Measurements from ENCODE around the gene TRPM1. TPM values are rescaled to one million over a fixed set of nuclear protein-coding genes. Genes with fewer than 3 reads are reported as not detected.

TRPM1 gene
- total RNA-seq, 4 donors from 2014 or later: not detected

DNA sequence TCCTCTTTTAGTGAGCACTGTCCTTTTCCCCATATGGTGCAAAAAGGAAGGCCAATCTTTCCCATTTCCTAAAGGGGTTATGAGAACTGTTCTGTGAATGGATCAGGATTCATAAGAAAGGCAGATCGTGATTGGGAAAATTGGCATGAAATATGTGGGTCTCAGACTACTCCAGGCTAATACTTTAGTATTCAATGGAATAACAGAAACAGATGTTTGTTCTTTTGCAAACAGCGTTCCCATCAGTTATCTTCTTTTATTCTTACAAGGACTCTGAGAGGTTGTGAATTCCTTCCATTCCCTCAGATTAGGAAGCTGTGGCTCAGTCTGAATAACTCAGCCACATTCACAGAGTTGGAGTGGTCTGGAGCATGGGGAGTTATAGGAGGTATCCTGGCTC, 58.8 kb downstream of the TRPM1 start:
- H3K27ac ChIP-seq: no peak overlapping the region
- no peaks in the 10 kb centered on the region for H3K36me3 ChIP-seq
- ATAC-seq: no peak
- H3K4me1 ChIP-seq: no peaks in the 10 kb centered on the region
- H3K9me3 ChIP-seq: no peaks in the 10 kb centered on the region
- WGBS, 2 donors (ENCODE audit: low coverage in 1 of 2): 57 to 69% methylated on average over 2 of the region's 2 CpGs
- peaks cover 5% of the 10 kb centered on the region for H3K27me3 ChIP-seq
- no peak overlapping the region for H3K4me3 ChIP-seq
- no peak for TF ChIP-seq EP300 (IDR thresholded peaks at IDR 0.05)

DNA sequence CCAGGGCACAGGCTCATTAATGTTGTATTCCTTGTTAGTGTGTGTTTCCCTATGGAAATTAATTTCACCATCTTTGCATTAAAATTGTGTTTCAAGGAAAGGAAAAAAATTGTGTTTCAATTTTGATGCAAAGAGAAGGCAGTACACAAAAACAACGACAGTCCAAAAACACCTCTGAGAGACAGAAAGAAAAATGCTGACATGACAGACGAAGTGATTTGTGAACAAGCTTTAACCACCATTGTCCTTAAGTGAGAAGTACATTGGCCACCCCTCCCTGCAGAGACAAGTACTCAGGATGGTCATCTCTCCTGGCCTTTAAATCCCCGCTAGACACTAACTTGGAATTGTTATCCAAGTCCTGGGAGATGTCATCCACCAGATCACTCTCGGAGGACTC, 59.9 kb downstream of the TRPM1 start:
- H3K36me3 ChIP-seq: no peaks in the 10 kb centered on the region
- H3K27me3 ChIP-seq: peaks cover 5% of the 10 kb centered on the region
- no peak for TF ChIP-seq POLR2A (IDR thresholded peaks at IDR 0.05)
- H3K27ac ChIP-seq: no peak overlapping the region
- ATAC-seq: no peak
- H3K4me1 ChIP-seq: no peaks in the 10 kb centered on the region
- H3K9me3 ChIP-seq: no peaks in the 10 kb centered on the region
- H3K4me3 ChIP-seq: no peak overlapping the region
- WGBS, 2 donors (ENCODE audit: low coverage in 1 of 2): 88 to 90% methylated on average over 4 of the region's 4 CpGs

DNA sequence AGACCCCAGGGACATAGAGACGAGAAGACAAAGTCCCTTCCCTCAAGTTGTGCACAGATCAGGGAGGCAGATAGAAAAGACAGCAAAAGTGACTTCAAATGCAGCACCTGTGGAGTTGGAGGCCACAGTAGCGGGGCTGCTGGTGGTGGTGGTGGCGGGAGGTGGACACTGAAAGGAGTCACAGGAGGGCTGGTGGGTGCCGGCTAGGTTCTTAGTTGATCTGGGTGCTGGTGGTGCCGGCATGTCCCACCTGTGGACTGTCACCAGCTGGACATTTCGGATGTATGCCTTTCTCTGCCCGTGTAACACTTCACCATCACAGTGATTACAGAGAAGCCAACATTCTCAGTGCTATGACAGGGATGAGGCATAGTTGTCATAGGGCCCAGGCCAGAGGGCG, 60.9 kb downstream of the TRPM1 start:
- H3K9me3 ChIP-seq: no peaks in the 10 kb centered on the region
- peaks cover 5% of the 10 kb centered on the region for H3K27me3 ChIP-seq
- 90 to 98% methylated on average over 4 to 5 of the region's 8 CpGs for WGBS, 2 donors (ENCODE audit: low coverage in 1 of 2)

DNA sequence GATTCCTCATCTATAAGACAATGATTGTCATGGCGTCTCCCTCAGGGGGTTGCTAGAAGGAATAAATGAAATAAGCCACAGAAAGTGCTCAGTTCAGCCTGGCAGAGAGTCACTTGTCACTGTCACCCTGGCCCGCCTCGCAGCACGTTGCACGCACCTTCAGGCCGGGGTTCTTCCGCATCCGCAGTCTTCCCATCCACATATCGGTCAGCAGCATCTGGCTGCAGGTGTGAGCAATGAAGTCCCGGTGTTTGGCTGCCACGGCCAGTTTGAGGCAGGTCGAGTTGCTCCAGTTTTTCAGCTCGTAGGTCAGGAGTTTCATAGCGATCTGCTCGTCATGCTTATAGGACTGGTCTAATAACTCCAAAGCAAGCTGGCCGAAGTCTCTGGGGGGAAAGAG, 61.6 kb downstream of the TRPM1 start:
- WGBS, 2 donors (ENCODE audit: low coverage in 1 of 2): 95 to 100% methylated on average over 2 to 12 of the region's 16 CpGs
- ATAC-seq: no peak

More for the DNA sequence above, 60.9 kb downstream of the TRPM1 start:
- Histone ChIP-seq H3K4me1 (no peaks in the 10 kb centered on the region), H3K27ac (no peak overlapping the region), H3K4me3 (no peak overlapping the region), H3K36me3 (no peaks in the 10 kb centered on the region)
- no peak for ATAC-seq
- TF ChIP-seq POLR2A (IDR thresholded peaks at IDR 0.05) (no peak), POLR2AphosphoS5 (IDR thresholded peaks at IDR 0.05) (no peak), EP300 (IDR thresholded peaks at IDR 0.05) (no peak)
- TF ChIP-seq, protein P1, sequence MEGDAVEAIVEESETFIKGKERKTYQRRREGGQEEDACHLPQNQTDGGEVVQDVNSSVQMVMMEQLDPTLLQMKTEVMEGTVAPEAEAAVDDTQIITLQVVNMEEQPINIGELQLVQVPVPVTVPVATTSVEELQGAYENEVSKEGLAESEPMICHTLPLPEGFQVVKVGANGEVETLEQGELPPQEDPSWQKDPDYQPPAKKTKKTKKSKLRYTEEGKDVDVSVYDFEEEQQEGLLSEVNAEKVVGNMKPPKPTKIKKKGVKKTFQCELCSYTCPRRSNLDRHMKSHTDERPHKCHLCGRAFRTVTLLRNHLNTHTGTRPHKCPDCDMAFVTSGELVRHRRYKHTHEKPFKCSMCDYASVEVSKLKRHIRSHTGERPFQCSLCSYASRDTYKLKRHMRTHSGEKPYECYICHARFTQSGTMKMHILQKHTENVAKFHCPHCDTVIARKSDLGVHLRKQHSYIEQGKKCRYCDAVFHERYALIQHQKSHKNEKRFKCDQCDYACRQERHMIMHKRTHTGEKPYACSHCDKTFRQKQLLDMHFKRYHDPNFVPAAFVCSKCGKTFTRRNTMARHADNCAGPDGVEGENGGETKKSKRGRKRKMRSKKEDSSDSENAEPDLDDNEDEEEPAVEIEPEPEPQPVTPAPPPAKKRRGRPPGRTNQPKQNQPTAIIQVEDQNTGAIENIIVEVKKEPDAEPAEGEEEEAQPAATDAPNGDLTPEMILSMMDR (IDR thresholded peaks at IDR 0.05): no peak

DNA sequence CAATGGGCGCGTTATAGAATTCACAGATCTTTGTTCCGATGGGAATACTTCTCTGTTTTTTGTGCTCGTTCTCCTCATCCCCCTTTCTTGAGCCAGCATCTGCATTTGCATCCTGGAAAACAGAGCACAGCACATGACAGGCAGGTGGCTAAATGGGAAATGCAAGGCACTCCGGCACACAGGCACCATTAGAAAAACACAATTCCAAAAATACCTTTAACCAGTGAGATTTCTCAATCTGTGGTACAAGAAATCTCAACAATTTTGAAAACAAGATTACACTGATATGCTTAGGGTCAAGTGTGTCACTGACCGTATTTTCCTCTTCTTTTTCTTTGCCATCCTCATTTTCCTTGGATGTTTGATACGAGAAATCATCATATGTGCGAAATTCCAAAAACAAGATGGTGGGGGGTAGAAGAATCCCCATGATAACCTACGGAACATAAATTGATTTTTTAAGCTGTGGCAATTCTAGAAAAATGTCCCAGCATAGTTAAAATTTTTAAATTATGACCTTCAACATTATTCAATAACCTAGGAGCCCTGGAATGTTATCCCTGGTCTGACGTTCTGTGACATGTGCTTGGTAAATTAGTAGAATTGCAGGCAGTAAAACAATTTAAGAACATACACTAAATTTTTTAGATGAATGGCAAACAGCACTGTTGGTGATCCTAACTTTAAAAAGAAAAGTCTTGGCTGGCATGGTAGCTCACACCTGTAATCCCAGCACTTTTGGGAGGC, 63.6 kb downstream of the TRPM1 start:
- no peak for ATAC-seq
- H3K4me1 ChIP-seq: peaks cover 0 to 8% (median 0%) of the 10 kb centered on the region in 3 donors
- TF ChIP-seq POLR2A (IDR thresholded peaks at IDR 0.05) (no peak), POLR2AphosphoS5 (IDR thresholded peaks at IDR 0.05) (no peak), EP300 (IDR thresholded peaks at IDR 0.05) (no peak)
- TF ChIP-seq, protein P1 (IDR thresholded peaks at IDR 0.05): no peak
- WGBS, 2 donors (ENCODE audit: low coverage in 1 of 2): 89 to 94% methylated on average over 6 to 10 of the region's 10 CpGs
- H3K27ac ChIP-seq: no peak overlapping the region
- no peaks in the 10 kb centered on the region for H3K9me3 ChIP-seq
- peaks cover 5% of the 10 kb centered on the region for H3K27me3 ChIP-seq
- no peak overlapping the region for H3K4me3 ChIP-seq
- H3K36me3 ChIP-seq: no peaks in the 10 kb centered on the region

More for the DNA sequence above, 61.6 kb downstream of the TRPM1 start:
- Histone ChIP-seq H3K27ac (no peak overlapping the region), H3K36me3 (no peaks in the 10 kb centered on the region), H3K4me3 (no peak overlapping the region), H3K27me3 (peaks cover 5% of the 10 kb centered on the region), H3K9me3 (no peaks in the 10 kb centered on the region), H3K4me1 (no peaks in the 10 kb centered on the region)
- no peak for TF ChIP-seq EP300 (IDR thresholded peaks at IDR 0.05)
- no peak for TF ChIP-seq POLR2A (IDR thresholded peaks at IDR 0.05)
- no peak for TF ChIP-seq POLR2AphosphoS5 (IDR thresholded peaks at IDR 0.05)
- TF ChIP-seq, protein P1 (IDR thresholded peaks at IDR 0.05): no peak

DNA sequence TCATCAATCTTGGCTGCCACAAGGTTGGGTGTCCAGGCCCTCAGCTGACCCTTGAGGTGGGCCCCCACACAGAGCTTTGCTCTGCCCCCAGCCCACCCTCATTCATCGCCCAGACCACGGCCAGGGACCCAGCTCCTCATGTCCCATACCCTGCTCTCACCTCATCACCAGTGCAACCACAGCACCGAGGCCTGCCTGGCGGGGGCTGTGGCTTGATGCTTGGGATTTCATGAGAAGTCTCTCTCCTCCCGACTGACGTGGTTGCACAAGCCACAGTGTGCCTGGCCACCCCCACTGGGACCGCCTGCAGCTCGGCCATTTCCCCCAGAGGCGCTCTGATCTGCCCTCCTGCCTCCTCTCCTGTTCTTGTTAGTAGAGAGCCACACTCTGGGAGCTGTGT, 64.7 kb downstream of the TRPM1 start:
- no peak overlapping the region for H3K27ac ChIP-seq
- no peaks in the 10 kb centered on the region for H3K36me3 ChIP-seq
- no peak overlapping the region for H3K4me3 ChIP-seq
- no peaks in the 10 kb centered on the region for H3K9me3 ChIP-seq
- 80 to 93% methylated on average over 2 to 3 of the region's 9 CpGs for WGBS, 2 donors (ENCODE audit: low coverage in 1 of 2)
- no peak for ATAC-seq
- TF ChIP-seq EP300 (IDR thresholded peaks at IDR 0.05) (no peak), POLR2AphosphoS5 (IDR thresholded peaks at IDR 0.05) (no peak), POLR2A (IDR thresholded peaks at IDR 0.05) (no peak)
- TF ChIP-seq, protein P1 (IDR thresholded peaks at IDR 0.05): no peak
- peaks cover 5% of the 10 kb centered on the region for H3K27me3 ChIP-seq
- H3K4me1 ChIP-seq: peaks cover 0 to 12% (median 0%) of the 10 kb centered on the region in 3 donors

Data from gastroesophageal sphincter (tissue), 4 donors.